GM19452 (cell line): Measurements from ENCODE around the gene PIK3AP1.

Source experiments
- ATAC-seq: cut with Tn5 transposase; IDR thresholded peaks from one replicate; pipeline ENCODE4 v1.9.1; 2021; ENCODE audit not compliant: unreplicated experiment

PIK3AP1 gene

DNA sequence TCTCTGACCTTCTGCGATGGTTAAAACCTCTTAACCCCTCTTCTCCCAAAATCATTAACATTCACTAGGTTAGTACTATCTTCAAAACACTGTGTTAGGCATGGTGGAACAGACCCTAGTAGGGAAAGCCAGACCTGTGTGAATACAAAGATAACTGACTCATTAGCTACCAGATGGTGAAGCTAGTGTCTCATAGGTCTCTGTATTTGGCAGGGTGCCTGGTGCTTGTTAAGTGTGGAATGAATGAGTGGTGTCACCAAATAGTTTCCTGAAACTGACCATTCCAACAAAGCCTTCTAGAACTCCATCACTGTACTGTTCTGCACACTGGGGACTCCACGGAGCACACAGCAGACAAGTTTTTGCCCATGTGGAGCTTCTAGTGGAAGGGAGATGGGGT lies 105.8 kb downstream of the PIK3AP1 start:
- ATAC-seq = no peak

DNA sequence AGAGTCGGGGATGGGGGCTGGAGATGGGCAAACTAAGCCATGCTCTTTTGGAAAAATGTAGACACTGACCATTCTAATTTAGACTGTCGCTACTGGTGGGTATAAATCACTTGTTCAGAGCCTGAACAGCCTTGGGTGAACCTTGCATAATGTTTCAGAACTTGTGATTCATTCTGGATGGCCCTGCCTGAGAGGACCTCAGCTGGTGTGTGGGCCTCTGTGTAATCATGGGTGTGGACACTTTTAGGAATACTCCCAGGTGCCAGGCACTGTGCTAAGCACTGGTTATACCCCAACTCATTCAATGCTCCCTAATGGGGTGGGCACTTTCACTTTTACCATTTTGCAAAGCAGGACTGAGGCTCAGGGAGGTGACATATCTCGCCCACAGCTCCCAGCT lies 106.7 kb downstream of the PIK3AP1 start:
- ATAC-seq = no peak

DNA sequence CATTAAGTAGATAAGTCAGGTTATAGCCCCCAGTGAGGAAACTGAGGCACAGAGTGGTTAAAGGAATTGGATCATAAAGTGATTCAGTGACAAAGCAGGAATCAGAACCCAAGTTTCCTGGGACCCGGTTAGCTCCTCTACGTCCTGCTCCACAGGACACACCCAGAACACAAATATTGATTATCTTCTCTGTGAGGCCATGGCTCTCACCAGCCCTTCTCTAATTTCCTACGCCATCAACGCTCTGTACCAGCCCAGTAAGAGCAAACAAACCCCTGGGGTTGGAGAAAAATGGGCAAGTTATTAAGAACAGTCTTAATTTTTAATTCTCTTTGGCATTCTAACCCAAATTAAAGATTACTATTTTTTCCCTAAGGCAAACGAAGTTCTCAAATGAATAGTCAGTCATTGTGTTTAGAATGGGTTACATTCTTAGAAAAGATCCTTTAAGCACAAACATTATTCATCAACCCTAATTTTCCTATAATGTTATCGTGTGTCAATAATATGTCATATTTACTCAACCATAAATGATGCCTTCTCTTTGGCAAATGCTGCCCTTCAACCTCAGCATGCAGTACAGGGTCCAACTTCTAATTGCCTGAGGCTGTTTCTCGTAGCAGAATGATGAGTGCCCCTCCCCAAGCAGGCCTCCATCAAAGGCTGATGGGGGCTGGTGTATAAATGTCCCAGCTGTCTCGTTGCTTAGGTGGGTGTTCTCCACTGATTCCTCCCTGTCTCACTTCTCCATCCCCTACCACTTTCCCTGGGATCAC lies 108.1 kb downstream of the PIK3AP1 start:
- no peak for ATAC-seq

GRCh38 chr10:96610817-96611216 lies 109.5 kb downstream of the PIK3AP1 start:
- ATAC-seq = no peak

- ATAC-seq = no peak
Measured at GRCh38 chr10:96609510-96609909, 110.8 kb downstream of the PIK3AP1 start.

GRCh38 chr10:96608805-96609204 lies 111.5 kb downstream of the PIK3AP1 start:
- no peak for ATAC-seq

DNA sequence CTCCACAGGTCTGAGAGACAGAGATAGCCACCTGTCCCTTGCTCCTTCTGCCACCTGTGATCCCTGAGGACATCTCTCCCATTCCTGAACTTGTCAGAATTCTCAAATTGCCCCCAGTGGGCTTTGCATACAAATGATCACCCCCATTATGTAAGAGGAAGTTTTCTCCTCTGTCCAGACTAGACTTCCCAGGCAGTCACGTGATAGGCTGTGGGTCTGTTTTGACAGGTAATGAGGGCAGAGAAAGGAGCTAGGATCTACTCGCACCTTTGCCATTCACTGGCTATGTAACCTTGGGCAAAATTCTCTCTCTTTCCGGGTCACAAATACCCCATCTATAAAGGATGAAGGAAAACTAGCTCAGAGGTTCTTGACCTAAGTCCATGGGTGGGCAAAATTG lies 112.1 kb downstream of the PIK3AP1 start:
- no peak for ATAC-seq

DNA sequence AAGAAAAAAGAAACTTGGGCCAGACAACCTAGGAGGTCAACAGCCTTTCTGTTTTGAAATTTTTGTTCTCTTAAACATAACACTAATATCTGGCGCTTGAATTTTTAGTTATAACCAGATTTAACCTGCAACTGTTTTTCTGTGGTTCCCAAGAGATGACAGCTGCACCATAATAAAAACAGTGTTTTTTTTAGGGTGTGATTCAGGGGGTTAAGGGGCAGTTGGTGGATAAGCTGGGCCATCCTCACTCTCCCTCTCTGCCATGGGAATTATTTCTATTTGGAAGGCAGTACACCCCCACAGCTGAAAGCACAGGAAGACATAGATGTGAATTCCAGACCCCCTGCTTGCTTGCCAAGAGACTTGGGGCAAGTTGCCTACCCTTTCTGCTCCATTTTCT lies 113.4 kb downstream of the PIK3AP1 start:
- ATAC-seq = no peak

GRCh38 chr10:96606216-96606615 lies 114.1 kb downstream of the PIK3AP1 start:
- no peak for ATAC-seq

- ATAC-seq = no peak
Measured at GRCh38 chr10:96600337-96600736, 120.0 kb downstream of the PIK3AP1 start.

DNA sequence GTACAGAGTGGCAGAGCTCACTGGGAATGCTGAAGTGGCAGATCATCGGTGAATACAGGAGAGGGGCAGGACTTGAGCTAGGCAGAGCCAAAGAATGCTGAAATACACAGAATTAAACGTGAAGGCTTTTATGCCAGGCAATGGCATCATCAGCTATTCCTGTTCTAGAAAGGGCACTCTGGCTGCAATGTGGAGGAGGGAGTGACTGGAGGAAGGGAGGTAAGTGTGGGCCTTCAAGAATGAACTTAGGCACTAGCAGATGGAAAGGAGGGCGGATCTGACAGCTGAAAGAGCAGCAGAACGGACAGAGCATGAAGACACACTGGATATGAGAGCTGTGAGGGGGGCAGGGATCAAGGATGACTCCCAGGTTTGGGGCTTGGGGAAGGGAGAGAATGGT lies 121.5 kb downstream of the PIK3AP1 start:
- ATAC-seq = no peak

GRCh38 chr10:96596422-96597407 lies 123.6 kb downstream of the PIK3AP1 start:
- ATAC-seq = no peak

- ATAC-seq = no peak
Measured at GRCh38 chr10:96595741-96596140, 124.6 kb downstream of the PIK3AP1 start.

DNA sequence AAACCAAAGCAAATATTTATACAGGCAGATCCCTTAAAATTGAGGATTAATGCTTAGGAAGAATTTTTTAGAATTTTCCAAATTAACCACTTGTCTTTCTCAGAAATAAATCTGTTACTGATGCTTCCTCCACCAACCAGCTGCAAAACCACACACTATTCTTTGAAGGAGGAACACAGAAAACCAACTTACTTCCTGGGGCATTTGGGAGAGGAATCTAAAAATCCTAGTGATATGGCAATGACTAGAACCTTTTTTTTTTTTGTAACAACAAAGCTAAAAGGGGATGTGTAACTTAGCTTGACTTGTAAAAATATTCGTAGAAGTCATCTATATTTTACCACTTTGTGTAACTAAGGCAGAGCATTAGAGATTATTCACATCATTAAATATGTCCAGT lies 128.4 kb downstream of the PIK3AP1 start:
- ATAC-seq = no peak

DNA sequence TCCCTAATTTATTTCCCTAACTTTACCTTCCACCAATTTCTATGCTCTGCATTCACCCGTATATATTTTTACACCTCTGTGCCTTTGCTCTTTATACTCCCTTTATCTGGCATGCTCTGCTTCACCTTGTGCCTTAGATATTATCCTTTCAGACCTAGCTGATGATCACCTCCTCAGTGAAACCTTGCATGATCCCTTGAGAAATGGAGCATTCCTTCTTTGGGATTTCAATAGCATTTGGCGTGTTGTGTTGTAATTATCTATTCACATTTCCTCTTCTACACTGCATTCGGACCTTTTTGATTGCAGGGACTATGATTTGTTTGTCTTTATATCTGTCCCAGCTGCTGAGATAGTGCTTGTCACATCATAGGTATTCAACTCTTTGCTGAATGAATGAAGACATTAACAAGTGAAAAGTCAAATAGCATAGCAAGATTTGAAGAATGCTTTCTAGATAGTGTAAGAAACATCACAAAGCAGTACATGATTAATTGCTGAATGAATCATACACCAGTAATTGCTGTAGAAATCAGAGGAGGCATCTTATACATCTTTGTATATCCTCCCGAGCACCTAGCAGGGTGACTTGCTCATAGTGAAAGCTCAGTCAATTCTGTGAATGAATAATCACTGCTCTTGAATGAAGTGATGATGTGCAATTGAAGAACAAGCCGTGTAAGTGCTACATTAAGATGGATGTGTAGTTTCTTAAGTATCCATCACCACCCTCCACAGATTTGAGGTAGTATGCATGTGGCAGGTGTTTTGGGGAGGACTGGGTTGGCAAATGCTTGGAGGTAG lies 131.5 kb downstream of the PIK3AP1 start:
- ATAC-seq = peak; percentile 33

GRCh38 chr10:96588060-96588554 lies 132.2 kb downstream of the PIK3AP1 start:
- no peak for ATAC-seq

DNA sequence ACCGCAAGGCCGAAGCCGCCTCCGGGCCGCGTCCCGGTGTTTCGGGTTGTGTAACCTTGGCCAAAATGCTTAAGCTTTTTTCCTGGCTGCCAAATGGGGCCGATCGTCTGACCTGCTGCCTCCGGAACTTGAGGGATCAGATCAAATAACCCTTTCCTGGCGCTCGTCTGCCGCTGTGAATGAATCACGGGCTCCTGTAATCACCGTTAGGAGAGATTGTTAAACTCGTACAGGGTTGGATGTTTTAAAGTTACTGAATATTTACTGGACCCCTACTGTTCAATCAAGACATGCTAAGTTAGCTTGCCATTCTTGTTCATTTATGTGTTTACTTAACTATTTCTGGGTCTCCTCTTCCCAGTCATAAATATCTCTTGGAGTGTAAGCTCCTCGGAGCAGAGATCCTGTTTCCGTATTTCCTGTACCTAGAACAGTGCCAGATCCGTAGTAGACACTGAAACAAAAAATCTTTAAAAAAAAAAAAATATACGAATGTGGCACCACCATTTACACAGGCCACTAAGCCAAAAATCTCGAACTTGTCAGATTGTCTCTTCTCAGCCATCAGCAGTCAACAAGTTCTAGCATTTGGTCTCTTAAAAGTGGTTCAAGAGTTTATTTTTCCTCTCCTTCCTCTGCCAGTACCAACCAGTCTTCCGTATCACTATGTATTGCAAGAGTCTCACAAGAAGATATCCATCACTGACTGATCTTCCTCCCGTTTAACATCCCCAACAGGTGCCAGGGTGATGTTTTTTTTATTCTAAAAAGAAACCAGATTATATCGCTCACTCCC lies 132.9 kb downstream of the PIK3AP1 start:
- no peak for ATAC-seq

DNA sequence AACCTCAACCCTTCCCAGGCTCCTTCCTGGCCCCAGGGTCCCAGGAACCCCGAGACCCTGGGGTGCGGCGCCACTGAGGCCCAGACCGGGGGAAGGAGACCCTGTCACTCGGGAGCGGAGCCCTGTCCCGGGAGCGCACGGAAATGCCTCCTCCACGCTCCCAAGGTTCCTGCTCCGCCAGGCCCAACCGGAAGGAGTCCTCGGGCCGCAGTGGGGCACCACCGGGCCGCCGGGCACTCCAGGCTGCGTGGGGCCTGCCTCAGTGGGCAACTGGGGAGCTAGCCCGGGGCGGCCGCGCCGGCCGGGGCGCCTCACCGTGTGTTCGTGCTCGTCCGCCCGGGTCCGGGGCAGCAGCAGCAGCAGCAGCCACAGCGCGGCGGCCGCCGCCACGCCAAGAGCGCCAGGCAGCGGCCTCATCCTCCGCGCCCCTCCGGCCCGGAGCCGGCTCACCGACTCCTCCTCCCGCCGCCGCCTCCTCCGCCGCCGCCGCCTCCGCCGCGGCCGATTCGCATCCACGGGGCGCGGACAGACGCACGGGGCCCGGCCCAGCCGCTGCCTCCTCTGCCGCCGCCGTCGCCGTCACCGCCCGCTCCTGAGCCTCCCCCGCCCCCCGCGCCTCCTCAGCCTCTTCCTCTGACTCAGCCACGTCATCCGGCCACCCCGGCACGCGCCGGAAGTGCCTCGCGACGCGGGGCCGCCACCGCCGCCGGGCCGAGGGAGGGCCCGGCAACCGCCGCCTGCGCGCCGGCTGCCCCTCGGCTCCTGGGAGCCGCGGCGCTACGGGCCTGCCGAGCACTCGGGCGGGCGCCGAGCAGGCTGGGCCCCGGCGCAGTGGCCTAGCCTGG lies 133.7 kb downstream of the PIK3AP1 start, which contains the start of gene TM9SF3:
TM9SF3 (minus strand) TSS at position 594 of the 845 bp plus-strand sequence; CDS start at position 417, 177 bp downstream.
- peak; percentile 74 for ATAC-seq
